ACC112 (cell line): ENCODE results near the gene PRPF31.
"Not testable (repeated sequence)": the region's sequence is repeated elsewhere in the genome, so short reads cannot be mapped to it uniquely, and the experiment has no call there.

Experiments
- H2AFZ ChIP-seq: fragments of 200-600 bp; sonication (generic); one replicate; pipeline ENCODE4 v1.6.0; 2017; ENCODE audit warnings: antibody characterized with exemption, low read length; ENCODE audit not compliant: unreplicated experiment
- H3K27ac ChIP-seq: fragments of 200-600 bp; sonication (generic); 2 replicates; pipeline ENCODE4 v1.5.1; 2014; ENCODE audit warnings: low read depth, mild to moderate bottlenecking, antibody characterized with exemption, low read length, moderate library complexity
- H3K27me3 ChIP-seq: fragments of 200-600 bp; sonication (generic); 2 replicates; pipeline ENCODE4 v1.6.1; 2014; ENCODE audit warnings: mild to moderate bottlenecking, antibody characterized with exemption, low read length, moderate library complexity, mixed read lengths; ENCODE audit not compliant: insufficient read depth
- H3K36me3 ChIP-seq: fragments of 200-600 bp; sonication (generic); 2 replicates; pipeline ENCODE4 v1.6.1; 2016; ENCODE audit warnings: mild to moderate bottlenecking, antibody characterized with exemption, low read length, moderate library complexity, mixed read lengths; ENCODE audit not compliant: insufficient read depth
- H3K4me1 ChIP-seq: fragments of 200-600 bp; sonication (generic); one replicate; pipeline ENCODE4 v1.6.1; 2016; ENCODE audit warnings: low read length, mixed read lengths; ENCODE audit not compliant: insufficient read depth, unreplicated experiment, control insufficient read depth
- H3K4me3 ChIP-seq: fragments of 200-600 bp; sonication (generic); 2 replicates; pipeline ENCODE4 v1.5.1; 2014; ENCODE audit warnings: mild to moderate bottlenecking, low read depth, low read length
- H3K79me2 ChIP-seq: fragments of 200-600 bp; sonication (generic); one replicate; pipeline ENCODE4 v1.6.0; 2016; ENCODE audit warnings: low read length; ENCODE audit not compliant: control insufficient read depth, unreplicated experiment, insufficient read depth

PRPF31 gene

GRCh38 chr19:54095859-54096616 lies 19.5 kb upstream of the PRPF31 start:
- H3K4me1 ChIP-seq, H3K27ac ChIP-seq, H3K27me3 ChIP-seq, H3K79me2 ChIP-seq, H3K36me3 ChIP-seq: not testable (repeated sequence)
- Histone ChIP-seq H3K4me3 (peak overlapping the region; percentile 86), H2AFZ (peak overlapping the region; percentile 83)

- peak overlapping the region; percentile 86 for H3K4me3 ChIP-seq
- no peak overlapping the region for H3K27ac ChIP-seq
- no peaks in the 10 kb centered on the region for H3K27me3 ChIP-seq
- no peaks in the 10 kb centered on the region for H3K4me1 ChIP-seq
- H3K79me2 ChIP-seq = no peaks in the 10 kb centered on the region
- no peaks in the 10 kb centered on the region for H3K36me3 ChIP-seq
- peak overlapping the region; percentile 81 for H2AFZ ChIP-seq
Observed at GRCh38 chr19:54096617-54097106, 18.9 kb upstream of the PRPF31 start.

- no peaks in the 10 kb centered on the region for H3K36me3 ChIP-seq
- no peaks in the 10 kb centered on the region for H3K27me3 ChIP-seq
- H2AFZ ChIP-seq = no peak overlapping the region
- H3K79me2 ChIP-seq = peaks cover 12% of the 10 kb centered on the region
- H3K4me3 ChIP-seq = no peak overlapping the region
- no peak overlapping the region for H3K27ac ChIP-seq
- no peaks in the 10 kb centered on the region for H3K4me1 ChIP-seq
Observed at GRCh38 chr19:54099190-54099902, 16.2 kb upstream of the PRPF31 start.

- H3K4me1 ChIP-seq, H3K4me3 ChIP-seq, H3K36me3 ChIP-seq, H3K27ac ChIP-seq, H3K27me3 ChIP-seq, H2AFZ ChIP-seq: not testable (repeated sequence)
- peaks cover 14% of the 10 kb centered on the region for H3K79me2 ChIP-seq
Observed at GRCh38 chr19:54099903-54100255, 15.7 kb upstream of the PRPF31 start.

- peaks cover 14% of the 10 kb centered on the region for H3K79me2 ChIP-seq
- H3K4me3 ChIP-seq = no peak within 1 kb of the TSS
- H3K27me3 ChIP-seq = no peaks in the 10 kb centered on the region
- no peaks in the 10 kb centered on the region for H3K36me3 ChIP-seq
- no peak within 1 kb of the TSS for H2AFZ ChIP-seq
- no peaks in the 10 kb centered on the region for H3K4me1 ChIP-seq
- no peak within 1 kb of the TSS for H3K27ac ChIP-seq
Observed at GRCh38 chr19:54100561-54100960, 15.0 kb upstream of the PRPF31 start, which contains the start of gene OSCAR. Gene OSCAR, minus strand, starts transcription at chr19:54100803. Its CDS starts 11 bp downstream, at chr19:54100792.

GRCh38 chr19:54102421-54103169 lies 13.0 kb upstream of the PRPF31 start, which contains the start of gene NDUFA3:
Gene NDUFA3, plus strand, starts transcription at chr19:54102855. Its CDS starts 24 bp downstream, at chr19:54102879.
- Histone ChIP-seq H3K27me3 (no peaks in the 10 kb centered on the region), H2AFZ (peak within 1 kb of the TSS; percentile 38), H3K79me2 (peaks cover 14% of the 10 kb centered on the region), H3K36me3 (no peaks in the 10 kb centered on the region), H3K27ac (no peak within 1 kb of the TSS), H3K4me3 (peak within 1 kb of the TSS; percentile 85), H3K4me1 (no peaks in the 10 kb centered on the region)

GRCh38 chr19:54104998-54105715 lies 10.4 kb upstream of the PRPF31 start:
- no peak overlapping the region for H3K4me3 ChIP-seq

GRCh38 chr19:54105796-54106195 lies 9.8 kb upstream of the PRPF31 start:
- no peaks in the 10 kb centered on the region for H3K36me3 ChIP-seq
- H2AFZ ChIP-seq = no peak overlapping the region
- no peaks in the 10 kb centered on the region for H3K27me3 ChIP-seq
- H3K27ac ChIP-seq = no peak overlapping the region
- peaks cover 14% of the 10 kb centered on the region for H3K79me2 ChIP-seq
- no peaks in the 10 kb centered on the region for H3K4me1 ChIP-seq
- no peak overlapping the region for H3K4me3 ChIP-seq

More at GRCh38 chr19:54104998-54105715, 10.4 kb upstream of the PRPF31 start:
- H3K4me1 ChIP-seq = no peaks in the 10 kb centered on the region
- H3K36me3 ChIP-seq = no peaks in the 10 kb centered on the region
- H2AFZ ChIP-seq = no peak overlapping the region
- H3K27ac ChIP-seq = no peak overlapping the region
- H3K79me2 ChIP-seq = peaks cover 14% of the 10 kb centered on the region
- H3K27me3 ChIP-seq = no peaks in the 10 kb centered on the region

- H3K36me3 ChIP-seq = no peaks in the 10 kb centered on the region
- H3K27me3 ChIP-seq = no peaks in the 10 kb centered on the region
- no peak overlapping the region for H2AFZ ChIP-seq
- no peak overlapping the region for H3K27ac ChIP-seq
- peaks cover 14% of the 10 kb centered on the region for H3K79me2 ChIP-seq
- H3K4me3 ChIP-seq = no peak overlapping the region
- no peaks in the 10 kb centered on the region for H3K4me1 ChIP-seq
Observed at GRCh38 chr19:54106716-54107115, 8.8 kb upstream of the PRPF31 start.

GRCh38 chr19:54107876-54108490 lies 7.6 kb upstream of the PRPF31 start:
- H2AFZ ChIP-seq = no peak overlapping the region
- no peaks in the 10 kb centered on the region for H3K4me1 ChIP-seq
- no peaks in the 10 kb centered on the region for H3K27me3 ChIP-seq
- H3K4me3 ChIP-seq = no peak overlapping the region
- no peaks in the 10 kb centered on the region for H3K36me3 ChIP-seq
- no peak overlapping the region for H3K27ac ChIP-seq
- H3K79me2 ChIP-seq = peaks cover 11% of the 10 kb centered on the region
